Measurements from ENCODE around the gene ALOX5AP.

GRCh38 chr13:30743319-30744055, 8.1 kb downstream of the ALOX5AP start:
- TF ChIP-seq EP300 (IDR thresholded peaks at IDR 0.05) (no peak), POLR2AphosphoS5 (IDR thresholded peaks at IDR 0.05) (peak in 2 of 4 donors; percentile 47 to 52)

Data from sigmoid colon (tissue), 4 donors.